ENCODE results near the gene RPS2. TPM values are rescaled to one million over a fixed set of nuclear protein-coding genes. Genes with fewer than 3 reads are reported as not detected.

The RPS2 gene
- total and polyA plus RNA-seq, 8 donors: 1,316 to 3,219 (median 1,806) TPM

- no peaks in the 10 kb centered on the region for H3K36me3 ChIP-seq
- intact Hi-C loops (cut with DNase I): no loop called here
- FAIRE-seq: no peak
- no peak overlapping the region for H3K27ac ChIP-seq
- peaks cover 0 to 9% (median 2%) of the 10 kb centered on the region in 4 donors for H3K27me3 ChIP-seq
- ATAC-seq: no peak
- H3K4me1 ChIP-seq: no peaks in the 10 kb centered on the region
- no peak overlapping the region for H3K4me3 ChIP-seq
- peak in 2 of 6 donors; percentile 22 to 74 for DNase-seq
- TF ChIP-seq CTCF (IDR thresholded peaks at IDR 0.05): no peak
- WGBS, 2 donors: 31 to 45% methylated on average over 29 to 30 of the region's 30 CpGs
- no peaks in the 10 kb centered on the region for H3K9me3 ChIP-seq
Observed at GRCh38 chr16:1919327-1919998, 45.2 kb downstream of the RPS2 start.

GRCh38 chr16:1918351-1919326 lies 46.0 kb downstream of the RPS2 start, which contains the start of gene HS3ST6:
Gene HS3ST6 (minus strand): TSS chr16:1918415. CDS start chr16:1918323, 92 bp downstream.
- no peak for TF ChIP-seq CTCF (IDR thresholded peaks at IDR 0.05)
- intact Hi-C loops (cut with DNase I): no loop called here
- ATAC-seq (peak in 1 of 4 donors; percentile 30), FAIRE-seq (no peak), DNase-seq (peak in 1 of 6 donors; percentile 73)
- no peak within 1 kb of the TSS for H3K27ac ChIP-seq
- H3K4me1 ChIP-seq: peaks cover 0 to 4% (median 0%) of the 10 kb centered on the region in 3 donors
- no peaks in the 10 kb centered on the region for H3K9me3 ChIP-seq
- 7 to 9% methylated on average over 32 to 67 of the region's 71 CpGs for WGBS, 2 donors
- no peak within 1 kb of the TSS for H3K4me3 ChIP-seq
- no peaks in the 10 kb centered on the region for H3K36me3 ChIP-seq
- peaks cover 0 to 9% (median 2%) of the 10 kb centered on the region in 4 donors for H3K27me3 ChIP-seq

- Histone ChIP-seq H3K9me3 (no peaks in the 10 kb centered on the region), H3K4me1 (peaks cover 0 to 10% (median 4%) of the 10 kb centered on the region in 3 donors), H3K4me3 (no peak overlapping the region), H3K36me3 (no peaks in the 10 kb centered on the region), H3K27me3 (peaks cover 0 to 9% (median 2%) of the 10 kb centered on the region in 4 donors), H3K27ac (no peak overlapping the region)
- DNase-seq: peak in 1 of 6 donors; percentile 50
- 1 to 2% methylated on average over 39 to 81 of the region's 81 CpGs for WGBS, 2 donors
- no peak for TF ChIP-seq CTCF (IDR thresholded peaks at IDR 0.05)
- FAIRE-seq: no peak
- no peak for ATAC-seq
- intact Hi-C loops (cut with DNase I): no loop called here
Observed at GRCh38 chr16:1917665-1918350, 46.8 kb downstream of the RPS2 start.

- no peak overlapping the region for H3K27ac ChIP-seq
- ATAC-seq (no peak), FAIRE-seq (no peak), DNase-seq (no peak)
- intact Hi-C loops (cut with DNase I): no loop called here
- peaks cover 0 to 10% (median 4%) of the 10 kb centered on the region in 3 donors for H3K4me1 ChIP-seq
- peaks cover 0 to 9% (median 2%) of the 10 kb centered on the region in 4 donors for H3K27me3 ChIP-seq
- no peak overlapping the region for H3K4me3 ChIP-seq
- H3K9me3 ChIP-seq: no peaks in the 10 kb centered on the region
- WGBS, 2 donors: 16 to 17% methylated on average over 20 to 22 of the region's 22 CpGs
- no peaks in the 10 kb centered on the region for H3K36me3 ChIP-seq
- TF ChIP-seq CTCF (IDR thresholded peaks at IDR 0.05): no peak
Observed at GRCh38 chr16:1917056-1917664, 47.5 kb downstream of the RPS2 start.
